ENCODE results near the gene DOK7.

DOK7 gene

DNA sequence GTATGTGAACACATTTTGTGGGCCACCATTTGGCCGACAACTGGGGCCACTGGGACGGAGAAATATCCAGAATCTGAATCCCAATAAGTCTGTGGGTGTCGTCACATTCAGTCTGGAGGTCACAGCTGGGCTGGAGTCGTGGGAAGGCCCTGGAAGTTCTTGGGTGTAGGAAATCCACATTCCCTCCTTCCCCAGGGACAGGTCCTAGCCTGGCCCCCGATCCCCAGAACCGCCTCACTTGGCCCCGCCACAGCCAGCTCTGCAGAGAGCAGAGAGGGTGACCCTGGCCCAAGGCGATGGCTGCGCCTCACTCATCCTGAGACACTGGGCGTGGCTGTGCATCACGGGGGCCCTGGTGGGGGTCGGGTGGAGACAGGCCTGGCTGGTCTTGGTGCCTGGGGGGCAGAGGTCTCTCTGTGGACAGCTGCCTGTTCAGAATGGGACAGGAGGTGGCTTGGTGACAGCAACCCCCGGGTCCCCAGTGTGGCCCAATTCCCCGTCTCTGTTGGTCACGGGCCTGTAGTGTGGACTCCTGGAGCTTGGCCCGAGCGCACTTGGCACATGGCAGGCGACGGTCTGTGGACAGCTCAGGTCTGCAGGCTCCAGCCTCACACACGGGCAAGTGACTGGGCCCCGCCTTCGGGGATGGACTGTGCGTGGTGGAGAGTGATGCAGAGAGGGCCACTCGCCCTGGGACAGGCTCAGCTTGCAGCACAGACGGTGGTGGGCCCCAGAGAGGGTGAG lies 16.4 kb downstream of the DOK7 start:
- no peak overlapping the region for H2AFZ ChIP-seq (ENCODE audit: low read depth, low read length)
- H3K4me1 ChIP-seq (ENCODE audit: insufficient read depth, low read length), result no peaks in the 10 kb centered on the region
- H3K4me3 ChIP-seq (ENCODE audit: low read depth in 1 of 2, low read length in 2 of 2), result no peak overlapping the region
- no peak overlapping the region for H3K4me2 ChIP-seq (ENCODE audit: insufficient read depth, low read length)
- H3K36me3 ChIP-seq (ENCODE audit: insufficient read depth, low read length), result no peaks in the 10 kb centered on the region
- H3K27me3 ChIP-seq (ENCODE audit: insufficient read depth, low read length, poor library complexity), result no peaks in the 10 kb centered on the region
- peaks cover 22% of the 10 kb centered on the region; the same call in 1 of the 2 replicates for H4K20me1 ChIP-seq (ENCODE audit: insufficient read depth, low read length)
- no peak overlapping the region for H3K27ac ChIP-seq (ENCODE audit: low read length)
- no peak for DNase-seq
- no peak for ATAC-seq (ENCODE audit: insufficient read depth, low read depth)
- TF ChIP-seq EZH2 (IDR thresholded peaks at IDR 0.05; ENCODE audit: borderline replicate concordance, low read depth, low read length, severe bottlenecking), result no peak
- TF ChIP-seq, protein P1, sequence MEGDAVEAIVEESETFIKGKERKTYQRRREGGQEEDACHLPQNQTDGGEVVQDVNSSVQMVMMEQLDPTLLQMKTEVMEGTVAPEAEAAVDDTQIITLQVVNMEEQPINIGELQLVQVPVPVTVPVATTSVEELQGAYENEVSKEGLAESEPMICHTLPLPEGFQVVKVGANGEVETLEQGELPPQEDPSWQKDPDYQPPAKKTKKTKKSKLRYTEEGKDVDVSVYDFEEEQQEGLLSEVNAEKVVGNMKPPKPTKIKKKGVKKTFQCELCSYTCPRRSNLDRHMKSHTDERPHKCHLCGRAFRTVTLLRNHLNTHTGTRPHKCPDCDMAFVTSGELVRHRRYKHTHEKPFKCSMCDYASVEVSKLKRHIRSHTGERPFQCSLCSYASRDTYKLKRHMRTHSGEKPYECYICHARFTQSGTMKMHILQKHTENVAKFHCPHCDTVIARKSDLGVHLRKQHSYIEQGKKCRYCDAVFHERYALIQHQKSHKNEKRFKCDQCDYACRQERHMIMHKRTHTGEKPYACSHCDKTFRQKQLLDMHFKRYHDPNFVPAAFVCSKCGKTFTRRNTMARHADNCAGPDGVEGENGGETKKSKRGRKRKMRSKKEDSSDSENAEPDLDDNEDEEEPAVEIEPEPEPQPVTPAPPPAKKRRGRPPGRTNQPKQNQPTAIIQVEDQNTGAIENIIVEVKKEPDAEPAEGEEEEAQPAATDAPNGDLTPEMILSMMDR (IDR thresholded peaks at IDR 0.05; ENCODE audit: borderline replicate concordance, extremely low read depth, low read length, poor library complexity, severe bottlenecking), result no peak
- no peaks in the 10 kb centered on the region for H3K79me2 ChIP-seq (ENCODE audit: insufficient read depth, low read length)
- no peaks in the 10 kb centered on the region for H3K9me3 ChIP-seq (ENCODE audit: insufficient read depth, low read length, severe bottlenecking)
- H3K9ac ChIP-seq (ENCODE audit: low read depth, low read length), result no peak overlapping the region

DNA sequence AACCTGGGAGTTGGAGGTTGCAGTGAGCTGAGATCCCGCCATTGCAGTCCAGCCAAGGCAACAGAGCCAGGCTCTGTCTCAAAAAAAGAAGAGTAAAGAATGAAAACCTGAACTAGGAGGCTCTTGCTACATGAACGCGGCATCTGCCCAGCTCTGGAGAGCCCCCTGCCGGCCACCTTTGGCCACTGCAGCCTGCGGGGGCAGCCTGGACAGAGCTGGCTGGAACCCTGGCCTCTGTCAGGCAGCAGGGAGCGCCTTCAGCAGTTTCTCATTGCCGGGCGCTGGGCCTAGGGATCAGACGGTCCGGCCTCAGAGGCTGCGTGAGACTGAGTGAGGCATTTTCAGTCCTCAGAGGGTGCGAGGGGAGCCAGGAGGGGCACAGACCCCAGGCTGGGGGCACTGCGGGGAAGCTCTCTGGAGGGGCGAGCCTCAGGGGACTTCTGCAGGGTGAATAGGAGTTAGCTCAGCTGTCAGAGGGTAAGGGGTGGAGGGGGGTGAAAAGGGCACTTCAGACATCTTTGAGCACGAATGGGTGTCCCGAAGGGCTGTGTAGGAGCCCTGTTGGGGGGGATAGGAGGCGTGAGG lies 17.5 kb downstream of the DOK7 start:
- no peak overlapping the region for H3K9ac ChIP-seq (ENCODE audit: low read depth, low read length)
- no peak overlapping the region for H3K4me3 ChIP-seq (ENCODE audit: low read depth in 1 of 2, low read length in 2 of 2)
- ATAC-seq (ENCODE audit: insufficient read depth, low read depth), result peak; percentile 85
- no peaks in the 10 kb centered on the region for H3K4me1 ChIP-seq (ENCODE audit: insufficient read depth, low read length)
- no peaks in the 10 kb centered on the region for H3K27me3 ChIP-seq (ENCODE audit: insufficient read depth, low read length, poor library complexity)
- H4K20me1 ChIP-seq (ENCODE audit: insufficient read depth, low read length), result peaks cover 17% of the 10 kb centered on the region; the same call in 1 of the 2 replicates
- H3K27ac ChIP-seq (ENCODE audit: low read length), result no peak overlapping the region
- no peaks in the 10 kb centered on the region for H3K36me3 ChIP-seq (ENCODE audit: insufficient read depth, low read length)
- H2AFZ ChIP-seq (ENCODE audit: low read depth, low read length), result no peak overlapping the region
- peak; percentile 72 for DNase-seq
- TF ChIP-seq, protein P1 (IDR thresholded peaks at IDR 0.05; ENCODE audit: borderline replicate concordance, extremely low read depth, low read length, poor library complexity, severe bottlenecking), result peak; percentile 98
- TF ChIP-seq EZH2 (IDR thresholded peaks at IDR 0.05; ENCODE audit: borderline replicate concordance, low read depth, low read length, severe bottlenecking), result no peak
- no peak overlapping the region for H3K4me2 ChIP-seq (ENCODE audit: insufficient read depth, low read length)
- H3K79me2 ChIP-seq (ENCODE audit: insufficient read depth, low read length), result no peaks in the 10 kb centered on the region
- H3K9me3 ChIP-seq (ENCODE audit: insufficient read depth, low read length, severe bottlenecking), result no peaks in the 10 kb centered on the region

DNA sequence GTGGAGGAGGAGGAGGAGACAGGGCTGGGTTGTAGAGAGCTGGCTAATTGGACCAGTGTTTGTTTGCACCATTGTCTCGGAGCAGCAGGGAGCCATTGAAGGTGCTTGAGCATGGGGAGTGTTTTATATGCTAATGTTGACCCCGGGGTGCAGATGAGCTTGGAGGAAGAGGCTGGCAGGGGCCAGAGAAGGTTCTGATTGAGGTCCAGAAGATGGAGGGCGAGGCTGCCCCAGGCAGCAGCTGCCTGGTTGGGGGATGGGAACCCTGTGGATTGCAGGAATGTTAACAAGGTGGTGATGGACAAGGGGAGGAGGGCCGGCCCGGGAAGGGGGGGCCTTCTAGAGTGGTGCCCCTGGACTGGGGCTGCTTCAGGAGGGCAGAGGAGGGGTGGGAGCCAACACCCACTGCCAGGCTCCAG lies 18.0 kb downstream of the DOK7 start:
- Histone ChIP-seq H4K20me1 (ENCODE audit: insufficient read depth, low read length) (peaks cover 17% of the 10 kb centered on the region; the same call in 1 of the 2 replicates), H3K79me2 (ENCODE audit: insufficient read depth, low read length) (no peaks in the 10 kb centered on the region), H3K9ac (ENCODE audit: low read depth, low read length) (no peak overlapping the region), H3K4me2 (ENCODE audit: insufficient read depth, low read length) (no peak overlapping the region), H2AFZ (ENCODE audit: low read depth, low read length) (no peak overlapping the region), H3K4me1 (ENCODE audit: insufficient read depth, low read length) (no peaks in the 10 kb centered on the region), H3K27ac (ENCODE audit: low read length) (no peak overlapping the region), H3K4me3 (ENCODE audit: low read depth in 1 of 2, low read length in 2 of 2) (no peak overlapping the region), H3K36me3 (ENCODE audit: insufficient read depth, low read length) (no peaks in the 10 kb centered on the region), H3K27me3 (ENCODE audit: insufficient read depth, low read length, poor library complexity) (no peaks in the 10 kb centered on the region), H3K9me3 (ENCODE audit: insufficient read depth, low read length, severe bottlenecking) (no peaks in the 10 kb centered on the region)
- ATAC-seq (ENCODE audit: insufficient read depth, low read depth), result no peak; the same call in 2 of the 3 replicates
- no peak for TF ChIP-seq EZH2 (IDR thresholded peaks at IDR 0.05; ENCODE audit: borderline replicate concordance, low read depth, low read length, severe bottlenecking)
- TF ChIP-seq, protein P1 (IDR thresholded peaks at IDR 0.05; ENCODE audit: borderline replicate concordance, extremely low read depth, low read length, poor library complexity, severe bottlenecking), result no peak
- DNase-seq, result no peak
